GM11168 (cell line): ENCODE measurements around the gene GSS.

ENCODE experiments used
- in situ Hi-C: fragments of 300-500 bp; cut with MboI; formaldehyde crosslinking; loops from one replicate; pipeline ENCODE4 v1.12.0; 2022; ENCODE audit warnings: low sequenced_read_pairs; ENCODE audit not compliant: unreplicated experiment

The GSS gene

DNA sequence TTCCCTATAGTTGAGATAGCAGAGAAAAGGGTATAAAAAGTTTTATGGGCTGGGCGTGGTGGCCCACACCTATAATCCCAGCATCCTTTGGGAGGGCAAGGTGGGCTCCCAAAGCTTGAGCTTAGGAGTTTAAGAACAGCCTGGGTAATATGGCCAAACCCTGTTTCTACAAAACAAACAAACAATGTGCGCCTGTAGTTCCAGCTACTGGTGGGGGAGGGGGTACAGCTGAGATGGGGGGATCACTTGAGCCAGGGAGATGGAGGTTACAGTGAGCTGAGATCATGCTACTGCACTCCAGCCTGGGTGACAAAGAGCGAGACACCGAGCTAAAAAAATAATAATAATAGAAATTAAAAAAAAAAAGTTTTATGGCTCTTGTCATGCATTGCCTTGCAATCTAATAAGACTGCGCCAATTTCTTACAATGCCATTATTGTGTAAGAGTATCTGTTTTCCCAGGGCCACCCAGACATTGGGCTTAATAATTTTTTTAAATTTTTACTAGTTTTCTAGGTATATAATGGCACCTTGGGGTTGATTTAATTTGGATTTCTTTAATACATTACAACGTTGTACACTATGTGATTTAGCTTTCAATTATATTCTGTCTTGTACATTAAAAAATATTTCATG lies 75.3 kb downstream of the GSS start:
- in situ Hi-C loops, result no loop called here
